ENCODE measurements around the gene PSTPIP2. TPM values are rescaled to one million over a fixed set of nuclear protein-coding genes. Genes with fewer than 3 reads are reported as not detected.
A peak's percentile ranks its signal among the peaks of the same experiment; 100 is the strongest.

PSTPIP2 gene, protein sequence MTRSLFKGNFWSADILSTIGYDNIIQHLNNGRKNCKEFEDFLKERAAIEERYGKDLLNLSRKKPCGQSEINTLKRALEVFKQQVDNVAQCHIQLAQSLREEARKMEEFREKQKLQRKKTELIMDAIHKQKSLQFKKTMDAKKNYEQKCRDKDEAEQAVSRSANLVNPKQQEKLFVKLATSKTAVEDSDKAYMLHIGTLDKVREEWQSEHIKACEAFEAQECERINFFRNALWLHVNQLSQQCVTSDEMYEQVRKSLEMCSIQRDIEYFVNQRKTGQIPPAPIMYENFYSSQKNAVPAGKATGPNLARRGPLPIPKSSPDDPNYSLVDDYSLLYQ
- total RNA-seq: 1 to 10 TPM; 9.4 to 9.7 TPM

DNA sequence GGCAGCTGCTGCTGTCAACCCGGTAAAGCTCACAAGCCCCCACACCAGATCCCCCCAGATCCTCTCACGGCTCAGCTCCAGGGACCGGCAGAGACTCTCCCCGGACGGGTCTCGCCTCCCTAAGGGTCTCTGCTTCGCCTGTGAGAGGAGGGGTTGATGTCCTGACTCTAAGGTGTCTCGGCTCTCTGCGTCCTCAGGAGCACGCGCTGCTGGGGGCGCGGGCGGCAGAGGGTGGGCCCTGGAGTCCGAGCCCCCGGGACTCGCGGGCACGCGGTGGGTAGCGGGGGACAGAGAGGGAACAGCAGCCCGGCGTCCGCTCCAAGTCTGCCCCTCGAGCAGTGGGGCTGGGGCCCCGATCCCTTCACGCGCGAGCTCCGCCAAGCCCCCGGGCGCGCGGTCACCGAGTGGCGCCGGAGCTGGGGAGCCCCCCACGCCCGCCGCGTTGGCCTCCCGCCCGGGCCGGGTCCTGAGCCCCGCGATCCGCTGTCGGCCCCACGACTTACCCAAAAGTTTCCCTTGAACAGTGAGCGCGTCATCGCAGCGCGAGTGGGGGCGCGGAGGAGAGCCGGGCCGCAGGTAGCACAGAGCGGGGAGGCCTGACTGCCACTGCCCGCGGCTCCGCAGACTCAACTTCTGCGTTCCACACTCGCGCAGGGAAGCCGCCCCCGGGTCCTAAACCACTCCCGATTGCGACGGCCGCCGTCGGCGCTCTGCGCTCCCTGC lies at the start of gene PSTPIP2:
Gene PSTPIP2 (minus strand): TSS at position 608 of the 723 bp plus-strand sequence. CDS start 72 bp downstream, at position 536.
- Mint-ChIP-seq H3K27ac (peak within 1 kb of the TSS; percentile 84), H3K27me3 (no peaks in the 10 kb centered on the region)

DNA sequence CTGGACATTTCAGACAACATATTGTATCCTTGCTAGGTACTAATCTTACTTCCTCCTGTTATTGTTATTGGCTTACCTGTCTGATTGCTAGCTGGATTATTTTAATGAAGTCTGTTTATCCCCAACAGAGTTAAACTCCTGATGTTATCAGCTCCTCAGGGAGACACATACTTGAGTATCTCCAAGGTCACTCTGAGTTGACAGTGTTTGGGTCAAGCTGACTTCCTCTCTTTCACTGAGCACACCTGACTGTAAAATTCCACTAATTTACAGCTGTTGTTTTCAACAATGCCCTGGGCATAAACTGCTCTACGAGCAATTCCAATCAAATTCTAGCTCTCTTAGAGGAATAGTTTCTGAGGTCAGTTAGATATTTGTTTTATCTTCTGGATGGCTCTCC lies 41.7 kb upstream of the PSTPIP2 start:
- H3K9me3 Mint-ChIP-seq: peaks cover 2% of the 10 kb centered on the region
- H3K4me3 Mint-ChIP-seq: no peak overlapping the region
- H3K36me3 Mint-ChIP-seq (ENCODE audit: low read depth): peaks cover 56% of the 10 kb centered on the region
- no peak for DNase-seq
- ChIA-PET CTCF (interaction anchor here (0.7 to 1.7 kb wide), 3 partner anchors 10 to 13 kb away, joined by 3 to 4 read pairs (median 3); no protein-coding TSS in a partner anchor), POLR2A (no interaction called here)
- H3K4me1 Mint-ChIP-seq: peaks cover 17% of the 10 kb centered on the region
- H3K27me3 Mint-ChIP-seq: no peaks in the 10 kb centered on the region
- no peak overlapping the region for H3K27ac Mint-ChIP-seq

More for the DNA sequence above, at the start of gene PSTPIP2:
- CTCF ChIA-PET: interaction anchor here (2.5 to 2.8 kb wide), 2 partner anchors 12 to 98 kb away, joined by 10 to 17 read pairs; no protein-coding TSS in a partner anchor
- Mint-ChIP-seq H3K4me3 (peak within 1 kb of the TSS; percentile 74), H3K4me1 (peaks cover 30% of the 10 kb centered on the region), H3K9me3 (peaks cover 3% of the 10 kb centered on the region), H3K36me3 (ENCODE audit: low read depth) (no peaks in the 10 kb centered on the region)
- POLR2A ChIA-PET: interaction anchor here (0.5 kb wide), 1 partner anchor 99 kb away, joined by 3 read pairs; no protein-coding TSS in a partner anchor
- peak; percentile 66 for DNase-seq

DNA sequence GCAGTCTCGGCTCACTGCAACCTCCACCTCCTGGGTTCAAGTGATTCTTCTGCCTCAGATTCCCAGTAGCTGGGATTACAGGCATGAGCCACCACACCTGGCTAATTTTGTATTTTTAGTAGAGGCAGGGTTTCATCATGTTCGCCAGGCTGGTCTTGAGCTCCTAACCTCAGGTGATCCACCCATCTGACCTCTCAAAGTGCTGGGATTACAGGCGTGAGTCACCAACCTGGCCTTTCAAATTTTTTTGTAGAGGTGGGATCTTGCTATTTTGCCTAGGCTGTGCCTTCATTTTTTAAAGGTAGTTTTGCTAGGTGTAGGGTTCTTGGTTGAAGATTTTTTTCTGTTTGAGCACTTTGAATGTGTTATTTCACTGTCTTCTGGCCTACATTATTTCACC lies 38.3 kb upstream of the PSTPIP2 start:
- no peak overlapping the region for H3K4me3 Mint-ChIP-seq
- peaks cover 58% of the 10 kb centered on the region for H3K36me3 Mint-ChIP-seq (ENCODE audit: low read depth)
- no peak overlapping the region for H3K27ac Mint-ChIP-seq
- peaks cover 39% of the 10 kb centered on the region for H3K4me1 Mint-ChIP-seq
- peaks cover 2% of the 10 kb centered on the region for H3K9me3 Mint-ChIP-seq
- ChIA-PET CTCF (interaction anchor here (1.0 kb wide), 1 partner anchor 515 kb away, joined by 3 read pairs; no protein-coding TSS in a partner anchor), POLR2A (no interaction called here)
- no peaks in the 10 kb centered on the region for H3K27me3 Mint-ChIP-seq
- no peak for DNase-seq

DNA sequence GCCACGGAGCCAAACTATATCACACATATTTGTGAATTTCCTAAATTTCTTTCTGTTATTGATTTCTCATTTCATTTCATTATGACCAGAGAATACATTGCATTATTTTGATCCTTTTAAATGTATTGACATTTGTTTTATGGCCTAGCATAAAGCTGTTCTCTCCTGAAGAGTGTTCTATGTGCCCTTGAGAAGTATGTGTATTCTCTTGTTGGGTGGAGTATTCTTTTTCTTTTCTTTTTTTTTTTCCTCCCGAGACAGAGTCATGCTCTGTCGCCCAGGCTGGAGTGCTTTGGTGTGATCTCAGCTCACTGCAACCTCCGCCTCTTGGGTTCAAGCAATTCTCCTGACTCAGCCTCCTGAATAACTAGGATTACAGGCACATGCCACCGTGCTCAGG lies 37.3 kb upstream of the PSTPIP2 start:
- Mint-ChIP-seq H3K36me3 (ENCODE audit: low read depth) (peaks cover 56% of the 10 kb centered on the region), H3K4me3 (no peak overlapping the region), H3K27me3 (no peaks in the 10 kb centered on the region), H3K4me1 (peaks cover 44% of the 10 kb centered on the region), H3K9me3 (peaks cover 2% of the 10 kb centered on the region), H3K27ac (no peak overlapping the region)
- POLR2A ChIA-PET: no interaction called here
- DNase-seq: no peak
- CTCF ChIA-PET: no interaction called here

DNA sequence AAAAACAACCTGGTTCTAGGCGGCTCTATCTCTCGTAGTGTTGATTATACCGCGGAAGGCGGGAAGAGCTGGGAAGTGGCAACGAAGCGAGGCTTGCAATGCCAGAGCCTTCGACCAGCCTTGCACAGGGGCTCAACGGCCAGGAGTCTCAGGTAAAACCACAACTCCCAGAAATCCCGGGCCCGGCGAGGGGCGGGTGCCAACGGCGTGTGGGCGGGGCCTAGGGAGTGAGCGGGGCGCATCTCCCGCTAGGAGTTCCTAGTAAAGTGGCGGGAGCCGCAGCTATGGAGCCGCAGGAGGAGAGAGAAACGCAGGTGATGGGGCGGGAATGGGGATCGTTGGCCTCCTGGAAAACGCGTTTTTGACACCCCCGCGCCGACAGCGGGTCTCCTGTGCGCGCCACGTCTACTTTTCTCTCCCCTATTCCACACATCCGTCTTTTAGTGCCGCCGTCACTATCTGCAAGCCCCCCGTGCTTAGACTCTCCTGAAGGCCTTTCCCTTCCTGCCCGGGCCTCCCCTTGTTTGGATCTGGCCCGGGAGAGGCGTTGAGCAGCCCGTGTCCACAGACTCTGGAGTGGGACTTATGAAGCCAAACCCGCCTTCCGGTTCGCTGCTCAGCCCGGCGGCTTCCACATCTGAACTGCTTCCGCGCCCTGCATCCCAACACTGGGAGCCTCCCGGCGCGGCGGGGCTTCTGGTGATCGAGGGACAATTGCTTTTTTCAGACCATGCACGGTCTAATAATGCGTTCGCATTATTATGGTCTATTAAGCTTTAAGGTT lies 32.3 kb upstream of the PSTPIP2 start, which contains the start of gene HAUS1:
Gene HAUS1 (plus strand): TSS at position 258 of the 784 bp plus-strand sequence. CDS start 27 bp downstream, at position 285.
- peak; percentile 81 for DNase-seq
- CTCF ChIA-PET: interaction anchor here (0.6 kb wide), 1 partner anchor 44 kb away, joined by 3 read pairs; no protein-coding TSS in a partner anchor
- Mint-ChIP-seq H3K4me1 (peaks cover 38% of the 10 kb centered on the region), H3K9me3 (no peaks in the 10 kb centered on the region), H3K4me3 (peak within 1 kb of the TSS; percentile 94), H3K36me3 (ENCODE audit: low read depth) (peaks cover 26% of the 10 kb centered on the region), H3K27me3 (no peaks in the 10 kb centered on the region), H3K27ac (peak within 1 kb of the TSS; percentile 96)
- POLR2A ChIA-PET: no interaction called here

DNA sequence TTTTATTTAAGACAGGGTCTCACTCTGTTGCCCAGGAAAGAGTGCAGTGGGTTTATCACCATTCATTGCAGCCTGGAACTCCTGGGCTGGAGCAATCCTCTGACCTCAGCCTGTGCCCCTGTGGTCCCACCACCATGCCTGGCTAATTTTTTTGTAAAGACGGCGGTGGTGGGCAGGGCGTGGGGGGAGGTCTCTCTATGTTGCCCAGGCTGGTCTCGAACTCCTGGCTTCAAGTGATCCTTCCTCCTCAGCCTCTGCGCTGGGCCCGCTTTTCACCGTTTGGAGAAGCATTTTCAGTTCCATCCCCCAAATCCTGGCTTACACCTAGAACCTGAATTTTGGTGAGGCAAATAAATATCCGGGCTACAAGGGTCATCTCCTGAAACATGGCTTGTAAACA lies 27.4 kb upstream of the PSTPIP2 start:
- POLR2A ChIA-PET: no interaction called here
- peaks cover 33% of the 10 kb centered on the region for H3K4me1 Mint-ChIP-seq

DNA sequence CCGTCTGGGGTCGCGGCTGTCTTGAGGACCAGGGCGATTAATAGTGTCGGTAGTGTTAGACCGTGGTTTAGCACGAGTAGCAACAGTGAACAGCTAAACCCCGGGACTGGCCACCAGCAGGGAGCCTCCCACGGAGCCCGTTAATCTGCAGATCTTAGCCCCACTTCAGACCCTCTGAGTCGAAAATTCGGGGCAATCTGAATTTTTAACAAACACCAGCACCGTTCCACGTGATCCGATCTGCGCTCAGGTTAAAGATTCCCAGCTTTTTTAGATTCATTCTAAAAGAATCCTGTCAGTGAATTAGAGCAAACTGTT lies 26.5 kb upstream of the PSTPIP2 start:
- H3K4me1 Mint-ChIP-seq: peaks cover 33% of the 10 kb centered on the region
- no peaks in the 10 kb centered on the region for H3K27me3 Mint-ChIP-seq
- CTCF ChIA-PET: interaction anchor here (0.5 to 1.7 kb wide), 5 partner anchors 9 to 75 kb away, joined by 3 to 5 read pairs (median 4); a partner anchor contains a TSS
- H3K9me3 Mint-ChIP-seq: no peaks in the 10 kb centered on the region
- peak overlapping the region; percentile 98 for H3K27ac Mint-ChIP-seq
- POLR2A ChIA-PET: no interaction called here
- H3K4me3 Mint-ChIP-seq: peak overlapping the region; percentile 98
- DNase-seq: no peak
- H3K36me3 Mint-ChIP-seq (ENCODE audit: low read depth): peaks cover 25% of the 10 kb centered on the region

More for the DNA sequence above, 27.4 kb upstream of the PSTPIP2 start:
- Mint-ChIP-seq H3K9me3 (no peaks in the 10 kb centered on the region), H3K4me3 (no peak overlapping the region), H3K36me3 (ENCODE audit: low read depth) (peaks cover 17% of the 10 kb centered on the region), H3K27me3 (no peaks in the 10 kb centered on the region), H3K27ac (no peak overlapping the region)
- CTCF ChIA-PET: interaction anchor here (1.0 to 1.7 kb wide), 3 partner anchors 14 to 74 kb away, joined by 3 to 5 read pairs (median 4); a partner anchor contains a TSS
- no peak for DNase-seq

DNA sequence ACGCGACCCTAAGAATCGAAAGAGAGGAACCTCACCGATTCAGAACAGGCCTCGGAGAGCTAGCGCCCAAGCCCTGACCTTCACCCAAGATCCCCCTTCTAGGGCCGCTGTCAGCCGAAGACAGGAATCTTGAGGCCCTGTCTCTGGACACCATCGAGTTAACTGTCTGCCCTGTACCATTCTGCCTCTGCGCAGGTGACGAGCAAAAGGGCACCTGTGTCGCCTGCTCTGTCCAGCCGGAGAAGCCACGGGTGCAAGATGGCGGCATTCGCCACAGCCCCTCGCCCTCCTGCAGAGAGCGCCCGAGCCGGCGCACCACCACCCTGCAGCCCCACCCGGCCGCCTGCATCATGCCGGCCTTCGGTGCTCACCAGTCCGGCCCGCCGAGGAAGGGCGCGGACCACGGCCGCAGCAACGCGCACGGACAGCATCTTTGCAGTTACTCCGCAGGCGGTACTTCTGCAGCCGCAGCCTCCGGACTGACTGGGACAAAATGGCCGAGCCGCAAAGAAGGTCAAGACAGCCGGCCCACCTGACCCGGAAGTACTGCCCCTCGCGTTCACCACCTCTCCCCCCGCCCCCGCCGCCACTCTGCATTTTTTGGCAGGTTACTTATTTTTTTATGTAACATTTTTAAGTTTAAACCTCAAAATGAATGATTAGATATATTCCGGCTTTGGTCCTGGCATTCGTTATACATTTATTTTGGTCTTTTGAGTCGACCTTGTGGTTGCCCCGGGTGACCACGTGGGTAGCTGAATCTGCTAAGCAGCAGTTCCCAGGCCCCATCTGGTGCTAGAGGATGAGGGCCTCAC lies 25.9 kb upstream of the PSTPIP2 start, which contains the start of gene ATP5F1A:
Gene ATP5F1A (minus strand): TSS at position 496 of the 815 bp plus-strand sequence. CDS start 65 bp downstream, at position 431.
- DNase-seq: peak; percentile 91
- peak within 1 kb of the TSS; percentile 98 for H3K27ac Mint-ChIP-seq
- peaks cover 30% of the 10 kb centered on the region for H3K4me1 Mint-ChIP-seq
- H3K4me3 Mint-ChIP-seq: peak within 1 kb of the TSS; percentile 98
- peaks cover 30% of the 10 kb centered on the region for H3K36me3 Mint-ChIP-seq (ENCODE audit: low read depth)
- POLR2A ChIA-PET: no interaction called here
- no peaks in the 10 kb centered on the region for H3K27me3 Mint-ChIP-seq
- CTCF ChIA-PET: interaction anchor here (0.5 to 1.7 kb wide), 10 partner anchors 9 to 421 kb away, joined by 3 to 5 read pairs (median 4); a partner anchor contains a TSS
- no peaks in the 10 kb centered on the region for H3K9me3 Mint-ChIP-seq

DNA sequence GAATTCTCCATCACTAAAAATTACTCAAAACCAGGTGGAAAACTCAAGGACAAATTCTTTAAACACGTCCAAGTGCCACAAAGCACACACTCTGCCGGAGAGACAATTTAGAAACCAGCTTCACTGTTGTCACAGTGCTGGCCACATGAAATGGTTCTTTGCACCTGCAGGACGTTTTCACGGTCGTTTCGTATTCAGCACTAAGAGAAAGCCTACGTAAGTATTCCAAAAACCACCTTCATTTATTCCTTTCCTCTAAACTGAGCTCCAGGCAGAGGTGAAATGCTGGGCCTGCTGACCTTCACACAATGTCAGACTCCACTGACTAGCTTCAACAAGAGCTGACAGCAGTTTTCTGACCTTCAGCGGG lies 25.4 kb upstream of the PSTPIP2 start:
- DNase-seq: peak; percentile 24
- POLR2A ChIA-PET: no interaction called here
- CTCF ChIA-PET: interaction anchor here (0.6 to 1.7 kb wide), 8 partner anchors 10 to 422 kb away, joined by 3 to 5 read pairs (median 4); a partner anchor contains a TSS
- Mint-ChIP-seq H3K36me3 (ENCODE audit: low read depth) (peaks cover 32% of the 10 kb centered on the region), H3K4me1 (peaks cover 30% of the 10 kb centered on the region), H3K9me3 (no peaks in the 10 kb centered on the region), H3K27me3 (no peaks in the 10 kb centered on the region), H3K27ac (peak overlapping the region; percentile 98), H3K4me3 (peak overlapping the region; percentile 98)

DNA sequence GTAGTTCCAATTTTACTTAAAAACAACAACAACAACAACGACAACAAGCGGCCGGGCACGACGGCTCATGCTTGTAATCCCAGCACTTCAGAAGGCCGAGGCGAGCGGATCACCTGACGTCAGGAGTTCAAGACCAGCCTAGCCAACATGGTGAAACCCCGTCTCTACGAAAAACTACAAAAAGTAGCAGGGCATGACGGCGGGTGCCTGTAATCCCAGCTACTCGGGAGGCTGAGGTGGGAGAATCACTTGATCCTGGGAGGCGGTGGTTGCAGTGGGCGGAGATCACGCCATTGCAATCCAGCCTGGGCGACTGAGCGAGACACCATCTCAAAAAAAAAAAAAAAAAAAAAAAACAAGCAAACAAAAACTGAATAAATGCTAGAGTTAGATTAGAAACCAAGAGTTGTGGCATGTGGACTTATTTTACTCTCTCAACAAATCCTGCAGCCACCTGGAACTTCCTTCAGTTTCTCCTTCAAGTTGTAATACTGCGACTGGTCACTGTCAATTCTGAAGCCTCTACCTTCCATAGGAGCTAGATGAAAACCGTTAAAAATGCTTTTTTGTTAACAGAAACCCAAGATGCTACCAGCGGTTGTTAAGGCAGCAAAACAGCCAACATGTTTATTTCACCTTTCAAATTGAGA lies 24.7 kb upstream of the PSTPIP2 start:
- Mint-ChIP-seq H3K9me3 (no peaks in the 10 kb centered on the region), H3K36me3 (ENCODE audit: low read depth) (peaks cover 36% of the 10 kb centered on the region), H3K4me3 (peak overlapping the region; percentile 98), H3K4me1 (peaks cover 30% of the 10 kb centered on the region), H3K27ac (peak overlapping the region; percentile 98), H3K27me3 (no peaks in the 10 kb centered on the region)
- ChIA-PET CTCF (interaction anchor here (0.6 to 1.1 kb wide), 6 partner anchors 9 to 258 kb away, joined by 3 to 5 read pairs (median 4); a partner anchor contains a TSS), POLR2A (no interaction called here)
- DNase-seq: no peak

DNA sequence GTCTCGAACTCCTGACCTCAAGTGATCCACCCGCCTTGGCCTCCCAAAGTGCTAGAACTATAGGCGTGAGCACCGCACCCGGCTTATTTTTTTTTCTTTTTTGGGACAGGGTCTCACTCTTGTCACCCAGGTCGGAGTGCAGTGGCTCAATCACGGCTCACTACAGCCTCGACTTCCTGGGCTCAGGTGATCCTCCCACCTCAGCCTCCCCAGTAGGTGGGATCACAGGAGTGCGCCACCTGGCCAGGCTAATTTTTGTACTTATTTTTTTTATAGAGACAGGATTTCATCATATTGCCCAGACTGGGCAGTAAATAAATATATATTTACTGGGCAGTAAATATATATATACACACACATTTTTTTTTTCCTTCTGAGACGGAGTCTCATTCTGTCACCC lies 23.5 kb upstream of the PSTPIP2 start:
- no peak for DNase-seq
- ChIA-PET POLR2A (no interaction called here), CTCF (interaction anchor here (1.4 kb wide), 1 partner anchor 22 kb away, joined by 5 read pairs; no protein-coding TSS in a partner anchor)
- no peak overlapping the region for H3K4me3 Mint-ChIP-seq
- H3K36me3 Mint-ChIP-seq (ENCODE audit: low read depth): peaks cover 49% of the 10 kb centered on the region
- no peaks in the 10 kb centered on the region for H3K9me3 Mint-ChIP-seq
- no peak overlapping the region for H3K27ac Mint-ChIP-seq
- no peaks in the 10 kb centered on the region for H3K27me3 Mint-ChIP-seq
- H3K4me1 Mint-ChIP-seq: peaks cover 36% of the 10 kb centered on the region
